Stromal cell of bone marrow (primary cell): ENCODE results near the gene TAOK3.
"Not testable (repeated sequence)": the region's sequence is repeated elsewhere in the genome, so short reads cannot be mapped to it uniquely, and the experiment has no call there.

ENCODE experiments used
- DNase-seq: peaks from one replicate; pipeline ENCODE4 v3.0.0-alpha.2; 2012; ENCODE audit warnings: low read depth

TAOK3 gene

DNA sequence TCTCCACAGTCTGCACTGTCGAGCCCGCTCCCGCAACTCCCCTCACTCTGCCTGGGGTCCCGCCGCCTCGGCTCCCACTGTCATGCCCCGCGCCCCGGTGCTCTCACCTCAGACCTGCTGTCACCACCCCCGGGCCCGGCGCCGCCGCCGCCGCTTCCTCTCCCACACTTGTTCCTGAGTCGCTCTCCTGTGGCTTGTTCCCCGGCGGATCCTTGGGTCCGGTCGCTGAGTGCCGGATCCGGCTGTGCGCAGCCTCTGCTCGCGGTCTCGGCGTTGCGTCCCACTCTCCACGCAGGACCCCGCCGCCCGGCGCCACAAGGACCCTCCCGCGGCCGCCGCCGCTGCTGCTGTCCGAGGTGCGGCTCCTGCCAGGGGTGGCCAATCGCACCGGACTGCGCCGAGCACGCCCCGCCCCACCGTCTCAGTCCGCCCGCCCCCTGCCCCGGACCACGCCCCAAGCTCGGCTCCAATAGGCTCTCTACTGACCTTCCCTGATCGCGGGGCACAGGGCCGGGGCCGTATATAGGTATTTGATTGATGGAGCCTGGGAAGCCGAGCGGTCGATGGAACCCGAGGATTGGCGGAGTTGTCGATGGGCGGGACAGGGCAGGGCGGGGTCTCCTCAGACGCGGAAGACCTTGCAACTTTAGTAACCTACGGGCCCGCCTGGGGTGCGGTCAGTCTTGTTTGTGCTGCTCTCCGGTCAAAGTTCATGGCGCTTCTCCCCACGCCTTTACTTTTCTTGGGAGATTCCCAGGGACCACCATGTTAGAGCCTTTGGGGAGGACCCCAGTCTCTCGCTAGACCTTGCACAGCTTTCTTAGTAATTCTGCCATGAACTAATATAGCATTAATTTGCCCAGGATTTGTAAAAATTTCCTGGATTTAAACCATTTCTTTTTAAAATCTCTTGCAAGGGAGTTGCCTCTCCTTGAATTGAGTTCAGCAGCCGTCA lies at the start of gene TAOK3:
TAOK3 (minus strand) TSS at position 367 of the 955 bp plus-strand sequence. CDS start 117,340 bp downstream, outside the sequence.
- DNase-seq = peak; percentile 98

DNA sequence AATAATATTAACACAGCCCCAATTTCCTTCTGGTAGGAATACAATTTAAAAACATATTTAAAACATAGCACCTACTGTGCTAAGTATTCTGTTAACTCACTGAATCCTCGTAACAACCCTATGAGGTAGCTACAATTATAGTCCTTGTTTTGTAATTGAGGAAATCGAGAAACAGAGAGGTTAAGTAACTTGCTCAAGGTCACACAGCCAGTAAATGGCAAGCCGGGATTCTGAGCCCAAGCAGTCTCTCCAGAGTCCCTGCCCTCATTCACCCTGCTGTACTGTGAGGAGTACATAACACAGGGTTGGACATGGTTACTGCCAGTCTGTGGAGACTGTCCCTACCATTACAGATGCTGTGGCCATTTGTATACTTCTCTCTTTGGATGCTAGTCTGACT lies 48.0 kb upstream of the TAOK3 start:
- no peak for DNase-seq

DNA sequence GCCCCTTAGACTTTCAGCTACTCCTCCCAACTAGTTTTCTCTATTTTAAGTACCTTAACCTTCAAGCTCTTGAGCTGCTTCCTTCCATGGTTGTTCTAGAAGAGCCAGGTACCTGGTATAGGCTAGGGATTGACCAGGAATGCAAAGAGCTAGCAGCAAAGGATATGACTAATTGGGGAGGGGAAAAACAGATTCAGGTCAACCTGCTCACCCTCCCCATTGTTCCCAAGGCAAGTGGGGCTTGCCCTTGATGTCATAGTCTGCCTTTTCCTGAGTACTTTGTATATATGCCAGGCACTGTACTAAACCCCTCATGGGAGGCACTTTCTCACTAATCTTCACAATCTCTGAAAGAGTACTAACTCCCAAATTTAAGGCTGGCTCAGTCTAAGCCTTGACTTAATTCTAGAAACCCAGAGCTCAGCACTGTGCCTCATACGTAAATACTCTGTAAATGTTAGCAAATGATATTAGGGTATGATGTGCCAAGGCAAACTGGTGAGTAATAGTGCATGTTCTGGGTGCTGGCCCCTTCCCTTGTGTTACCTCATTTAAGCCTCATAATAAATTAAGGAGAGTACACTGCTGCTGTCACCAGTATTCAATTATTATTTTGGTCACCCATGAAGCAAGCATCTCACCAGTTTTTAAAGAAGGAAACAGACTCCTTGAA lies 45.8 kb upstream of the TAOK3 start:
- peak; percentile 31 for DNase-seq

DNA sequence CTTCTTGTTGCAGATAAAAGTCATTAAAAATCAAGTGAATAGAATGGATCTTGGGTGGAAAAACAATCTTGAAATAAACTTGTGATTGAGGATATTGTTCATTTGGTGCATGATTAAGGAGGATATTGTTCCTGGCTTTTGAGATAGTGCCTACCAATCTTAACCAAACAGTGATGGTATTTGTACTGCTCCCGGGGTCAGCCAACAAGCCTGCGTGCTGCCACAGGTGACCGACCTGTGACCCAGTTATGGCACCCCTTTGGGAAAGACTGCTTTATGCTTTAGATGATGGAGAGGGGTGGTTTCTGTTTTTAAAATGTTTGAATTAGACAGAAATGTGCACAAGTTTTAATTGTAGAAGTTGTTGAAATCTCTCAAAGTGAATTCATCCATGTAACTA lies 45.2 kb upstream of the TAOK3 start:
- DNase-seq = no peak

DNA sequence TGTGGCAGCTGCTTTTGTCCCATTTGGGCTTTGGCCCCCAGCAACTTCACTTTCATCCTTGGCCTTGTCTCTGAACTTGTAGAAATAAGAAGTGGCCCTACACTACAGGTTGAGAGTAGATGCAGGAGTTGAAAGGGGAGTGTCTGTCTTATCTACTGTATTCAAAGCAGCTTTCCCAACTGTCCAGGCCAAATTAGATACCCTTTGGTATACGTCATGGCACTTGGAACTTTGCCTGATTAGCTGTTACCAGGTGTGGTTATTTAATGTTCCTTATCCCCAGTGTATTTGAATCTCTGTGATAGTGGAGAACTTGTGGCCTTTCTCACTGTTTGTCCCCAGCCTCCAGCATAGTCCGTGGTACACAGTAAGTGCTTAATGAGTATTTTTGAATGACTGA lies 37.1 kb upstream of the TAOK3 start:
- DNase-seq = no peak

DNA sequence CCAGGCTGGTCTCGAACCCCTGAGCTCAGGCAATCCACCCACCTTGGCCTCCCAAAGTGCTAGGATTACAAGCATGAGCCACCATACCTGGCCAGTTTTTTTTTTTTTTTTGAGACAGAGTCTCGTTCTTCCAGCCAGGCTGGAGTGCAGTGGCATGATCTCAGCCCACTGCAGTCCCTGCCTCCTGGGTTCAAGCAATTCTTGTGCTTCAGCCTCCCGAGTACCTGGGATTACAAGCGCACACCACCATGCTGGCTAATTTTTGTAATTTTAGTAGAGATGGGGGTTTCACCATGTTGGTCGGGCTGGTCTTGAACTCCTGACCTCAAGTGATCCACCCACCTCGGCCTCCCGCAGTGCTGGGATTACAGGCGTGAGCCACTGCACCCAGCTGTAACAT lies 35.5 kb upstream of the TAOK3 start:
- DNase-seq = not testable (repeated sequence)

DNA sequence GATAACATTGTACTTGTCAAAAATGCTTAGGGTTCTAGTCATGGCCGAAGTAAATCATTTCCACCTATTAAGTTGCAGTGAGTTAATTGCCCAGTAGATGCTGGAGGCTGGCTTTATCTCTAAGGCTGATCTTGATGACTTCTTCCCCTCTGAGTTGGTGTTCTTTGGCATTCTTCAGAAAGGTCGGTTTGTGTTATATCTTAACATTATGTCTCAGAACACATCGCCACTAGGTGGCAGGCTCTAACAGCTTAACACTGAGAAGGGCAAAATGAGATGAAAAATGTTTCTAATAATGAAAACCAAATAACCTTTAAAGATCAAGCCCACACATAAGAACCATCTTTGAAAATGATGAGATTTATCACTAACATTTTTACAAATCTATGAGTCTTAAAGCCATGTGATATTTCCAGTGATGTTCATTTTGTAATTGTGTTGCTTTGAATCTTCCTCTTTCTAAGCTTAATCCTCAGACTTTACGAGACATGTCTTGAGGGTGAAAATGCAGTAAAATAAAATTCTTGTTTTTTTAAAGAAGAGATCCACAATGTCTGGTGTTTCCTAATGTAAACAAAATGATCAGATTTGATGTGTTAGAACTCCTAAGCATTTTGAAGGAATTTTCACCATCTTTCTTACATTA lies 32.3 kb upstream of the TAOK3 start:
- DNase-seq = peak; percentile 47

DNA sequence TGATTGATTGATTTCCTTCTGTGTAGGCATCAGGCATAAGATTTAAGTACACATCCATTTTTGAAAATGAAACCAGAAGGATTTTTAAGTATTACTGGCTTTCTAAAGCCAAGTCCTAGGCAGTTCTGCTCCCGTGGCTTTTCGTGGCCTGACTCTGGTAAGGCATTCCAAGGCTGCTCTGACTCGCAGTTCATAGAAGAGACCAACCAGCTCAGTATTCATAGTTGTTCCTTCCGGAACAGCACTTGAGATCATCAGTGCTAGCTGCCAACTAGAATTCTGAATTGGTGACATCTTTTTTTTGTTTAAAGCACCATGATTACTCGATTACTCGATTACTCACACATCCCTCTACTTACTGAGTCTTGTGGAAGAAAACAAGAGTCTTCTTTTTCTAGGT lies 29.5 kb upstream of the TAOK3 start:
- DNase-seq = peak; percentile 89

DNA sequence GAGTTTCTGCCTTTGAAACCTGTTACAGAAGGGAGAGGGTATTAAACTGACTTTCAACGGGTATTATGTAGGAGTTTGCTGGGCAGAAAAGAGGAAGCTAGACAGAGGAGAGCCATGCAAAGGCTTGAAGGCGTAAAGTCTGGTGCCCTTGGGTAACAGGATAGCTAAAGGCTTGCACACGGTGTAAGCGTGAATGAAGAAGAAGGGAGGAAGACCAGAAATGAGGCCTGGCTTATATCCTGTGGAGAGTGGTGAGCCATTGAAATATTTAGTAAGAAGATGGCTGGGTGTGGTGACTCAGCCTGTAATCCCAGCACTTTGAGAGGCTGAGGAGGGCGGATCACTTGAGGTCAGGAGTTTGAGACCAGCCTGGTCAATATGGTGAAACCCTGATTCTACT lies 26.2 kb upstream of the TAOK3 start:
- DNase-seq = no peak

DNA sequence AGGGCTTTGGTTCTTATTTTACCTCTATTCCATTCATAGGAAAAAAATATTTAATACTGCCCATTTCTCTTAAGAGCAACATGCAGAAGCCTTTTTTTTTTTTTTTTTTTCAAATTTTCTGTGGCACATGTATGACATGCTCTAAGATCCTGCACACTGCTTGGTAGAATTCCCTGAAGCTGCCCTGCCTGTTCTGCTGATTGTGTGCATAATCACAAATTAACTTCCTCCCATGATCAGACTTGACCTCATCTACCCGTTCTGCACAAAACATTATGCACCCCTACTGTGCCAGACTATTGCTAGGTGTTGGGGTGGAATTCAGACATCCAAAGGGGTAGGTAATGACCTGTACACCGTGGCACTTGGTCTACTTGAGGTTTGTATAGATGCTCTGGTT lies 25.8 kb upstream of the TAOK3 start:
- no peak for DNase-seq

DNA sequence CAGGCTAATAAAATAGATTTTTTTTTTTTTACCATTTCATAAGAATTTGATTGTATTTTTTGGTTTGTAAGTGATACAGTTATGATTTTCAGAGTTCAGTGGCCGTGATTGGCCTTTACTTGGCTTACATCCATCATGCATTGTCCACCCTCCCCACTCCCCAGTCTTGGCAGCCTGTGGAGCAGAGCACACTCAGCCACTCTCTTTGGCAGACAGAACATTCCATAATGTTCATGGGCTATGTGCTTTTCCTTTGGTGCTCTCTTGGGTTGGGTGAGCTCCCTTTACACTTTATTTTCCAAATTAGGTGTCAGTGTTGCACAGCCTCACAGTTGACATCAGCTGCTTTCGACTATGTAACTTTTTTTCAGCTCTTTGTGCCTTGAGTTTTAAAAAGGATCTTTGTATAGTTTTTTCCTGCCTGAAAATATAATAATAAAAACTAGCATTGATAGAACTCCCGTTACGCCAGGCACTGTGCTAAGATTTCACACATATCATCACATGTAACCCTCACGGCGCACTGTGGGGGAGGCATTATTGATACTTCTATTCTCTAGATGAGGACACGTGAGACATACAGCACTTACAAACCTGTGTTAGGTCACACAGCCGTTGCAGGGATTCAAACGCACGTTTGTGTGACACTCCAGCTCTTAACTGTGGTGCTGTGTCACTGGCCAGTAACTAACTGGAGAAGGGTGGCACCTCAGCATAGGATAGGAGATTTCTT lies 25.2 kb upstream of the TAOK3 start:
- DNase-seq = no peak

DNA sequence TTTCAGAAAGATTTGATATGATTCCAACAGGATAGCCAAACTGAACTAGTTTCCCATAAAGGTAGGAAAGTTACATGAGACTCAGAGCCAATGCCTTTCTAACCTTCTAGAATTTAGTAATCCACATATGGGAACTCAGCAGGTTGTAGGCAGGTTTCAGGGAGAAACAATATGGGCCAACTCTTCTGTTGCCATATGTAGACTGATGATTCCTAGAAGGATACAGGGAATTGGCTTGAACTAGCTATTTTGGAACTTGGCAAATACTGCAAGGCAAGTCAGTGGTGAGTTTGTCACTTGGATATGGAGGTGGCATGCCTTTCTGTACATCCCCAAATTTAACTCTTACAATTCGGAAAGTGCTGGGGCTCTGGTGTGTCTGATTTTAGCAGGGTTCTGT lies 19.1 kb upstream of the TAOK3 start:
- DNase-seq = no peak

DNA sequence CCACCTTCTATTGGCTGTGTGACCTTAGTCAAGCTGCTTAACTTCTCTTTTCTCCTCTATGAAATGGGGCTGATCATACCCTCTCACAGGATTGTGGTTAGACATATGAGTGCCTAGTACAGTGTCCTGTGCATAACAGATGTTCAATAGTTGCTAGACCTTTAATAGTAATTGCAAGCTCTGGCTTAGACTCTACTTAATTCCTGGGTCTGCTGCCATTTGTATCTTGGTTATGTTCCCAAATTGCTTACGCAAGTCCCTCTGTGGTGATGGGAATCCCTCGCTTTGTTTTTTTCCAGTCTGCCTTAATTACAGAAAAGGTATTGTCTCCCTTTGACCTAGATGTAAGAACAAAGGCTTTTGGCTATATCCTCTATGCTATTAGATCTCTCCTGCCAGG lies 18.7 kb upstream of the TAOK3 start:
- DNase-seq = no peak

DNA sequence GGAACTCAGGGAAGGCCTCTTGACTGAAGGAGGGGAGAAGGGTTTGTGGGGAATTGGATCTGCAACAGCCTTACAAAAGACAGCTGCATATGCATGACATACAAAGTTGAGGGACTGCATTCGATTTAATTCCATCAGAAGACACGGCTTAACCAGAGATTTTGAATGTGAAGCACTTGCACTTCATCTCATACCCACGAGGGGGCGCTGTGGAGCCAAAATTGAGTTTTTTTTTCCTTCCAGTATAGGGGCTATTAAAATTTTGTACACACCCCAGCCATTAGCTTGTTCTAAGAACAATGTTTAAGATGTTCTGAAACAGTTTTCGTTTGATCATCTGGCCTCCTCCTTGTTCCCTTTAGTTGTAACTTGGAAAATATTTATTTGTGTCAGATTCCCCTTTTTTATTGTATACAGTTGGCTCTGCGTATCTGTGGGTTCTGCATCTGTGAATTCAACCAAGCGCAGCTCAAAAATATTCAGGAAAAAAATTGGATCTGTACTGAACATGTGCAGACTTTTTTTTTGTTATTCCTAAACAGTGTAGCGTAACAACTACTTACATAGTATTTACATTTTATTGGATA lies 5.3 kb upstream of the TAOK3 start:
- no peak for DNase-seq

DNA sequence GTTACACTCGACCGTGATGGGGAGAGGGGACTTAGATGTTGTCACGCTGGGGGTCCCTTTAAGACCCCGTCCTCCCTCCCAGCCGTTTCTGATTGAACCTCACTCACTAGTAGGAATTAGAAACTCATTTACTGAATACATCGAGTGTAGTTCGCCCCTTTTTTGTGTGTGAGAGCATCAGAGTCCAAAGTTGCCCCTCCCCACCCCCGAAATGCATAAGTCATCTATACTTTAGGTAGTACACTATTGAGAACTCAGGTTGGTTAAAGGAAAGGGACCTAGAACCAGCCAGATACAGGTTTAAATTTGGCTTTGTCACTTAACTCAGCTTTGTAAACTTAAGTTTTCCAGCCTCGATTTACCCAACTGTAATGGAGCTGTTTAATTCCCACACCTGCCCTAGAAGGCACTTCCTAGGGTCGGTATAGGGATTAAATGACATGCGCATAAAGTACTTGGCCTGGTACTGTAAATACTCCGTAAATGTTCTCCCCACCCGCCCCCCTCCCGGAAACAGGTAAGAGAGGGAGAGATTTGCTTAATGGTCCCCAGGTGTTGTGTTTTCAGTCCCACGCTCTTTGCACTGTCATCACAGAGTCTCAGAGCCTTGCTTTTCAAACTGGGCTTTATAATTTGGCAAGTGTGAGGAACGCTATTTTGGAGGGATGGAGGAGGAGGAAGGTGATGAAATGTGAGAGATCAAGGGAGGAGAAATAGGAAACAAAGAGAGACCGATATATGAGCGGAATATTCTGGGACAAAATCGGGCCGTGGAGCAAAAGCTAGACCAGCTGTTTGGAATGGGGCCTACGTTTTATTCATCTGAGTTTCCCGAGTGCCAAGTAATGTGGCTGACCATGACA lies 4.5 kb upstream of the TAOK3 start:
- DNase-seq = no peak

DNA sequence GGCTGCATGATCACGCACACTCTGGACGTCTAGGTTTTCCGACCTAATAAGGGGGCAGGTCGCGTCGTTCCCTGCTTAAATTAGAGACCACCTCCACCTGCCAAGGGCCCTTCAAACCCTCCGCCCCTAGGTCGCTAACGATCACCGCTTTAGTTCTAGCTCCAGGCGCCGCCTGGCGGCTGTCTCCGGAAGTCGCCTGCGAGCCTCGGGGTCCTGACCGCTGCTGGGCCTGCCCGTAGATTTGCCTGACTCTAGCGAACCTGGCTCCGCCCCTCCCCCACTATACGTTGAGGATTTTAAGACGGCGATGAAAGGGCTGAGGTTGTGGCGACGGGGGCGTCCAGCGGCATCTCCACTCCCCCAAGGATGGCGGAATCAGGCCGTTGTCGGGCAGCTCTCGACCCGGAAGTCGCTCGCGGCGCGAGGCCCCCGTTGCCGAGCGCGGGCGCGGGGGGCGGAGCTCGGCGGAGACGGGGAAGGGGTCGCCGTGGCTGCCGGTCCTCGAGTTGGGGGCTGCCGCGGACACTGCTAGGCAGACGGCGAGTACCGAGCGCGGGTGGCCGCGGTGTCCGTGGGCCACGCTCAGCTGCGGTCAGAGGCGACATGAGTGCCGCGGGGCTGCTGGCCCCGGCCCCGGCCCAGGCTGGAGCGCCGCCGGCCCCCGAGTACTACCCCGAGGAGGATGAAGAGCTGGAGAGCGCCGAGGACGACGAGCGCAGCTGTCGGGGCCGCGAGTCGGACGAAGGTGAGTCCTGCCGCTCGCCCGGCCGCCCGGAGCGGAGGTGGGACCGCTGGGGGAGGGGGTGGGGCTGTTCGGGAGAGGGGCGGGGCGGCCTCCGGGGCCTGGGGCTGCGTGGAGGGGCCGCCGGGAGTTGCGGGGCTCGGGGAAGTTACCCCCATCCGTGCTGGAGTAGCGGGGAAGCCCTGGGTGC lies 3.6 kb upstream of the TAOK3 start, which contains the start of gene SUDS3:
SUDS3 (plus strand) TSS at position 467 of the 932 bp plus-strand sequence; CDS start at position 604, 137 bp downstream.
- peak; percentile 43 for DNase-seq

DNA sequence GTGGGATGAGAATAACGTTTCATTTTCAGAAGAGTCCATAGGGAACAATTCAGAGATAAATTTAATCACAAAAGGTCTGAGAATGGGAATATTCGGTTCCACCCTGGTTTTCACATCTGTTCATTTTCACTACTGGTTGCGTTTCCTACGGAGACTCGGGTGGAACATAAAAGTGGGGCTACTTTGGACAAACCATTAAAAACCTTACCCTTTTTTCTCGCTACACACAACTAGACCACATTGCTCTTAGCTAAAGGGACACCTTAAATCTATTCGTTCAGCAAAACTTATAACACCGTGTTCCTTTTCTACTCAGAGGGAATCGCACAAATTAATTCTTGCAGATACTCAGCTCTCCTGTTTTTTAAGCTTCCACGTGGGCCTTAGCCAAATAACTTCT lies 2.6 kb upstream of the TAOK3 start:
- no peak for DNase-seq

DNA sequence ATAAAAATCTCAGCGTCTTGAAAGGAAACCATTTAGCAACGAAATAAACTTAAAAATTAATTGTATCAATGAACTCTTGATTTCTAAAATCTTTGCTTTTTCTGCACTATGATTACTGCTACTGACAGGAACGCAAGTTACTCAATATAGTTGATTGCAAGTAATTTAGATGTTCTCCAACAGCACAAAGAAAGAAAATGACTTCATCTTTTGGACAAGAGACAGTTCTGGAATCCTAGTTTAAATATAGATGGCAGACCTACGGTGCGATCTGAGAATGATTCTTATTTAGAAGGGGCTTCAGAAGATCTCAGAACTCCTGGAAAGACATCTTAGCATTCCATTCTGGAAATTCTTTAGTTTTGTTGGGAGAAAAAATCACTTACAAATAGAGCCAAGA lies 2.2 kb upstream of the TAOK3 start:
- no peak for DNase-seq

DNA sequence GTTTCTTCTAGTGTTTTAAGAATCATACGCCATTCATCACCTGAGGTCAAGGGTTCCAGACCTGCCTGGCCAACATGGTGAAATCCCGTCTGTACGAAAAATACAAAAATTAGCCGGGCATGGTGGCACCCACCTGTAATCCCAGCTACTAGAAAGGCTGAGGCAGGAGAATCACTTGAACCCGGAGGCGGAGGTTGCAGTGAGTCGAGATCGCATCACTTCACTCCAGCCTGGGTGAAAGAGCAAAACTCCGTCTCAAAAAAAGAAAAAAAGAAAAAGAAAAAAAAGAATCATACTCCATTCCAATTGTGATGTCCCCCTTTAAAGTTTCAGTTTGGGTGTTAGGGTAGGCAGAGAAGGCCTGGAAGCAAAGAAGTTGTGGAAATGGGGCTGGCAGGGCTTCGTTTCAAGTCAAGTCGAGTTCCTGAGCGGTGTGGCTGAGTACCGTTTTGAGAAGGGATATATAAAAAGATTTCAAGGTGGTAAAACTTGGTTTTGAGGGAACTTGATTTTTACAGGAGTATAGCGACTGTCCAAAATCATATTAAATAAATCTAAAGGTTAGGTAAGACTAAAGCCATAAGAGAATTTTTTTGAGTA lies 1.5 kb upstream of the TAOK3 start:
- no peak for DNase-seq
